Colonic mucosa (tissue), 4 donors: ENCODE measurements around the gene ATL1. TPM values are rescaled to one million over a fixed set of nuclear protein-coding genes. Genes with fewer than 3 reads are reported as not detected.
A peak's percentile ranks its signal among the peaks of the same experiment; 100 is the strongest.
"Not testable (repeated sequence)": the region's sequence is repeated elsewhere in the genome, so short reads cannot be mapped to it uniquely, and the experiment has no call there.

Experiments
- DNase-seq: peaks from one replicate; pipeline ENCODE4 v3.0.0-alpha.2; 2020
- H3K27ac ChIP-seq: fragments of 200-600 bp; one replicate; pipeline ENCODE4 v1.8.0; 2021
- H3K27me3 ChIP-seq: fragments of 200-600 bp; one replicate; pipeline ENCODE4 v1.8.0; 2021
- H3K36me3 ChIP-seq: fragments of 200-600 bp; one replicate; pipeline ENCODE4 v1.8.0; 2021
- H3K4me1 ChIP-seq: fragments of 200-600 bp; one replicate; pipeline ENCODE4 v1.8.0; 2021; ENCODE audit warnings: mild to moderate bottlenecking
- H3K4me3 ChIP-seq: fragments of 200-600 bp; one replicate; pipeline ENCODE4 v1.8.0; 2021
- H3K9ac ChIP-seq, 2 donors: one replicate each; pipeline ENCODE4 v1.7.0; 2013; ENCODE audit warnings: control low read depth in 2 of 2, low read depth in 2 of 2, low read length in 2 of 2
- H3K9me3 ChIP-seq: fragments of 200-600 bp; one replicate; pipeline ENCODE4 v1.8.0; 2021
- intact Hi-C: fragments of 100-400 bp; cut with DNase I; formaldehyde crosslinking; loops from one replicate; pipeline ENCODE4 v1.14.1; 2022
- total RNA-seq, 2 donors: library from RNA; stranded (reverse); fragmentation: NEBNext Ultra II Directional in 1 of 2; extraction: Animal tissue kit (Norgen Biotek cat#: 25700) in 1 of 2; gene quantifications; one replicate each; pipeline ENCODE4 v1.2.1, GENCODE V29; 2021
- TF ChIP-seq, protein P1 (sequence below): fragments of 200-600 bp; IDR thresholded peaks from one replicate; pipeline ENCODE4 v1.8.0; 2022; ENCODE audit warnings: antibody characterized with exemption, mild to moderate bottlenecking
- donor health status: healthy.
- donor health status: DM: no; HTN: no; CAD: no.
- donor health status: DM: no; HTN: no; CAD: no.

The ATL1 gene
- total RNA-seq, 2 donors from 2014 or later: 4.3 to 11.9 TPM

DNA sequence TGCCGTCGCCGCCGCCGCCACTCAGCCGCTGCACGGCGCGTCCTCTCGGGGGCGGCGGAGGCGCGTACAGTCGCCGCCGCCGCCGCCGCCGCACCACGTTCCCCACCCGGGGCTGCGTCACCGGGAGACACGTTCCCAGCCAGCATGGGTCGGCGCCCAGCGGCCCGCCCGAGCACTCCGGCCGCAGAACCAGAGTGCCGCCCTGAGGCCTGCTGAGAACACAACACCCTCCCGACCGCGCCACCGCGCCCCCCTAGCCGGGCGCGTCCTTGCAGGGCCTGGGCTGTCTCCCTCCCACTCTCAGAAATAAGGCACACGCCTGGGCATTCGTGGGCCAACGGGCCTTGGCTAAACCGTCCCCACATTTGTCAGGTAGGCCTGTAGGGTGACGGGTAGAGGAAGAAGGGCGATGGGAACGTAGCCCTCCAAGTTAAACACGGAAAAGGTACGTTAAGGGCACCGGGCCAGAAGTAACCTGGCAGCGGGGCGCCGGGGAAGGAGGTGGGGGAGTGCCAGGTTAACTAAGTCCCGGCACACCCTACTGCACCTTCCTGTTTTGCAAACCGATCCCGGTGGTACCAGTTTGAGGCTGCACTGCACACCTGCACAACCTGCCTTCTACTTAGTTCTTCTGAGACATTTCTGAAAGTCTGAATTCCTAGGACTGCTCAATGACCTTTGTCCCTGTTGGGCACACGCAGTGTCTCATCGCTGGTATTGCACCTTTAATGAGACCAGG is 27.3 kb upstream of the ATL1 start, which contains the start of gene MAP4K5:
Gene MAP4K5 (minus strand): TSS at position 68 of the 739 bp plus-strand sequence. CDS start 520 bp downstream, outside the sequence.
- no peaks in the 10 kb centered on the region for H3K36me3 ChIP-seq
- no peaks in the 10 kb centered on the region for H3K27me3 ChIP-seq
- TF ChIP-seq, protein P1, sequence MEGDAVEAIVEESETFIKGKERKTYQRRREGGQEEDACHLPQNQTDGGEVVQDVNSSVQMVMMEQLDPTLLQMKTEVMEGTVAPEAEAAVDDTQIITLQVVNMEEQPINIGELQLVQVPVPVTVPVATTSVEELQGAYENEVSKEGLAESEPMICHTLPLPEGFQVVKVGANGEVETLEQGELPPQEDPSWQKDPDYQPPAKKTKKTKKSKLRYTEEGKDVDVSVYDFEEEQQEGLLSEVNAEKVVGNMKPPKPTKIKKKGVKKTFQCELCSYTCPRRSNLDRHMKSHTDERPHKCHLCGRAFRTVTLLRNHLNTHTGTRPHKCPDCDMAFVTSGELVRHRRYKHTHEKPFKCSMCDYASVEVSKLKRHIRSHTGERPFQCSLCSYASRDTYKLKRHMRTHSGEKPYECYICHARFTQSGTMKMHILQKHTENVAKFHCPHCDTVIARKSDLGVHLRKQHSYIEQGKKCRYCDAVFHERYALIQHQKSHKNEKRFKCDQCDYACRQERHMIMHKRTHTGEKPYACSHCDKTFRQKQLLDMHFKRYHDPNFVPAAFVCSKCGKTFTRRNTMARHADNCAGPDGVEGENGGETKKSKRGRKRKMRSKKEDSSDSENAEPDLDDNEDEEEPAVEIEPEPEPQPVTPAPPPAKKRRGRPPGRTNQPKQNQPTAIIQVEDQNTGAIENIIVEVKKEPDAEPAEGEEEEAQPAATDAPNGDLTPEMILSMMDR: peak; percentile 73
- H3K9ac ChIP-seq: peak within 1 kb of the TSS; percentile 96 to 98
- peak; percentile 92 for DNase-seq
- peak within 1 kb of the TSS; percentile 99 for H3K27ac ChIP-seq
- no peaks in the 10 kb centered on the region for H3K4me1 ChIP-seq
- peak within 1 kb of the TSS; percentile 95 for H3K4me3 ChIP-seq
- intact Hi-C loops: loop anchor here (2.0 kb wide), 1 partner anchor 212 kb away; no protein-coding TSS in a partner anchor
- no peaks in the 10 kb centered on the region for H3K9me3 ChIP-seq

DNA sequence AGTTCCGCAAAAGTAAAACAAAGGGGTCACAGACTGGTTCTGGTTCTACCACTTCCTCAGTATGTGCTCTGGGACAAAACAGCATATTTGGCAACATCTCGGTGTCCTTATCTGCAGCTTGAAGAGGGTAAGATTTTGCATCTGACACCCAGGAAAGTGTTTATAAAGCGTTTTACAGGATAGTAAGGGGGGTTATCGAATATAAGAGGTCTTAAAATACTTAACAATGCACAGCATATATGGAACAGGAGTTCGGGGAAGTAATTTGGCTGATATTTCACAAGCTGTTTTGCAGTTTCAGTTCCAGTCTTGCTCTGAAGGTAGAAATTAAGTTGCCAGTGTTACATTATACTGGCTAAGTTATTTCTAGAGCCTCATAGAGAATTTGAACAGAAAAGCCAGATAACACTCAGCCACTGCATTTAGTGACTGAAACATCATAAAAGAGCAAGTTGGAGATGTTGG is 26.7 kb upstream of the ATL1 start:
- TF ChIP-seq, protein P1: no peak
- intact Hi-C loops: loop anchor here (2.0 kb wide), 1 partner anchor 212 kb away; no protein-coding TSS in a partner anchor

DNA sequence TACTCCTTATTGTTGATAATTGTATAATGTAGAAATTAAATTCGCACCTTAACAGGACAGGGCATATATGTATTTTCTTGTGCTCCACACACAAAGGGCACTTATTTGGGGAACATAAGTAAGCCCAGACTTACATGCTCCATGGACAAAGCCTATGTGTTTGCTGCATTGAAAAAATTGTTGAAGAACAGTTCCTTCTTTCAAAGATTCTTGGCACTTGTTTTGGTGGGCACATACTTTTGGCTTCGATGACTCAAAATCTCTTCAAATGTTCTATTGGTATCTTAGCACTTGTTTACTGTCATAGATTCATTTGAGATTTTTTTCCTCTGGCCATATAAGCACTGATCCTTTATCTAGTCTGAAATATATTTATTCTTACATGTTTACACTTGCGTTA is 26.1 kb upstream of the ATL1 start:
- Histone ChIP-seq H3K9ac (peak overlapping the region in 1 of 2 donors; percentile 96), H3K9me3 (no peaks in the 10 kb centered on the region), H3K27ac (peak overlapping the region; percentile 99), H3K27me3 (no peaks in the 10 kb centered on the region), H3K4me1 (no peaks in the 10 kb centered on the region), H3K4me3 (peak overlapping the region; percentile 95), H3K36me3 (no peaks in the 10 kb centered on the region)
- DNase-seq: no peak
- TF ChIP-seq, protein P1: no peak
- intact Hi-C loops: loop anchor here (2.0 kb wide), 1 partner anchor 213 kb away; no protein-coding TSS in a partner anchor

More for the DNA sequence above, 26.7 kb upstream of the ATL1 start:
- peak overlapping the region; percentile 95 for H3K4me3 ChIP-seq
- H3K9me3 ChIP-seq: no peaks in the 10 kb centered on the region
- H3K27me3 ChIP-seq: no peaks in the 10 kb centered on the region
- DNase-seq: no peak
- H3K36me3 ChIP-seq: no peaks in the 10 kb centered on the region
- H3K9ac ChIP-seq: peak overlapping the region; percentile 89 to 96
- peak overlapping the region; percentile 99 for H3K27ac ChIP-seq
- H3K4me1 ChIP-seq: no peaks in the 10 kb centered on the region

DNA sequence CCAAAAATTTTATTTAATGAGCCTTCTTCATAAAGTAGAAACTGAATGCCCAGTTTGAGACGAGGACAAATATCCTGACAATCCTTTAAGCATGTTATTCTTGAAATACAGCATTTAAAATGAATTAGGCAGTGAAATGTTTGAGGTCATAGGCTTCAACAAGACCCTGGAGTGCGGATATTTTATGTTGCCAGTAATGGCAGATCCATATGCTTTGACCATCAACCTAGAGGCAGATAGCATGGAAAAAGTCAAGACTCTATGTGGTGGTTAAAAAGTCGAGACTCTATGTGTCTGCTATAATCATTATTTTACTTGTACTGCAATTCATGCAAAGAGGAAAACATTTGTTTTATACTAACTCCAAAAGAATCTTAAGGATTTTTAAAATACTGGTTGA is 25.5 kb upstream of the ATL1 start:
- Histone ChIP-seq H3K4me3 (no peak overlapping the region), H3K9me3 (no peaks in the 10 kb centered on the region), H3K27ac (no peak overlapping the region), H3K4me1 (no peaks in the 10 kb centered on the region), H3K27me3 (no peaks in the 10 kb centered on the region), H3K36me3 (no peaks in the 10 kb centered on the region), H3K9ac (no peak overlapping the region)
- intact Hi-C loops: no loop called here
- TF ChIP-seq, protein P1: no peak
- no peak for DNase-seq

DNA sequence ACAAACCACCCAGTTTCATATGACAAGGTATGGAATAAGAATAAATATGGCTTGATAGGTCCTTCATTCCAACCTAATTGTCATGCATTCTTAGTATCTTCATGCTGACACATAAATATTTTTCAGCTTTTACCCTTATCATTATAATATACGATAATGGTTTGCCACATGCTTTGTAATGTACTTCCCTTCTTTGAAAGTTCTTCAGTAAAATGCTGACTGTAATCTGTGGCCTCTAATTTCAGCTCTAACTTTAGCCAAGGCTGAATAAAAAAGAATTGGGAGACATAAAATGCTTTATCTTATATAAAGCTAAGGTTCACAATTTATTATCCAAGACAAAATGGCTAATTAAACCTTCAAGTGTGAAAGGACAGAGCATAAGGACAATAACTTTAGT is 24.9 kb upstream of the ATL1 start:
- intact Hi-C loops: no loop called here
- Histone ChIP-seq H3K27ac (no peak overlapping the region), H3K4me1 (no peaks in the 10 kb centered on the region), H3K4me3 (no peak overlapping the region), H3K9me3 (no peaks in the 10 kb centered on the region), H3K27me3 (no peaks in the 10 kb centered on the region), H3K9ac (no peak overlapping the region), H3K36me3 (no peaks in the 10 kb centered on the region)
- DNase-seq: no peak
- TF ChIP-seq, protein P1: no peak

DNA sequence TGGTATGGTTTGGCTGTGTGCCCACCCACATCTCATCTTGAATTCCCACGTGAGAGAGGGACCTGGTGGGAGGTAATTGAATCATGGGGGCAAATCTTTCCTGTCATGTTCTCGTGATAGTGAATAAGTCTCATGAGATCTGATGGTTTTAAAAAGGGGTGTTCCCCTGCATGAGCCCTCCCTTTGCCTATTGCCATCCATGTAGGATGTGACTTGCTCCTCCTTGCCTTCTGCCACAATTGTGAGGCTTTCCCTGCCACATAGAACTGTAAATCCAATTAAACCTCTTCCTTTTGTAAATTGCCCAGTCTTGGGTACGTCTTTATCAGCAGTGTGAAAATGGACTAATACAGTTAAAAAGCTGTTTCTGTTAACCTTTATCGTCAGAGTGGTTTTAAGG is 21.9 kb upstream of the ATL1 start:
- H3K4me3 ChIP-seq, DNase-seq, H3K4me1 ChIP-seq, intact Hi-C loops, H3K9ac ChIP-seq, H3K27me3 ChIP-seq, H3K27ac ChIP-seq, H3K9me3 ChIP-seq, H3K36me3 ChIP-seq: not testable (repeated sequence)
